Aorta (tissue), 5 donors: ENCODE results near the gene CYTH1. TPM values are rescaled to one million over a fixed set of nuclear protein-coding genes. Genes with fewer than 3 reads are reported as not detected.

ENCODE experiments used
- ATAC-seq: fragments of 200-7000 bp; cut with Tn5 transposase; one replicate; pipeline ENCODE4 v1.9.1; 2022; ENCODE audit warnings: moderate library complexity; ENCODE audit not compliant: low FRiP score
- DNase-seq, 2 donors: peaks; one replicate each; pipeline ENCODE4 v3.0.0-alpha.2; 2020
- H3K27ac ChIP-seq, 2 donors: one replicate each; pipeline ENCODE4 v1.5.1; 2013; ENCODE audit warnings: low read length in 2 of 2, mild to moderate bottlenecking in 2 of 2, moderate library complexity in 2 of 2, control low read depth in 1 of 2, inconsistent platforms in 1 of 2, low read depth in 1 of 2
- H3K27me3 ChIP-seq, 2 donors: one replicate each; pipeline ENCODE4 v1.6.1; 2013; ENCODE audit warnings: control low read depth in 1 of 2, low read length in 1 of 2, mild to moderate bottlenecking in 1 of 2, moderate library complexity in 1 of 2; ENCODE audit not compliant: insufficient read depth in 2 of 2, control insufficient read depth in 1 of 2
- H3K36me3 ChIP-seq, 2 donors: one replicate each; pipeline ENCODE4 v1.6.1; 2013; ENCODE audit warnings: control low read depth in 1 of 2, low read length in 1 of 2, mild to moderate bottlenecking in 1 of 2; ENCODE audit not compliant: insufficient read depth in 2 of 2, control insufficient read depth in 1 of 2
- H3K4me1 ChIP-seq, 2 donors: one replicate each; pipeline ENCODE4 v1.6.1; 2013; ENCODE audit warnings: low read length in 2 of 2, control low read depth in 1 of 2, mild to moderate bottlenecking in 1 of 2, moderate library complexity in 1 of 2; ENCODE audit not compliant: insufficient read depth in 2 of 2, control insufficient read depth in 1 of 2
- H3K4me3 ChIP-seq, 2 donors: one replicate each; pipeline ENCODE4 v1.5.1; 2013; ENCODE audit warnings: low read length in 2 of 2, control low read depth in 1 of 2, mild to moderate bottlenecking in 1 of 2
- H3K9me3 ChIP-seq: one replicate; pipeline ENCODE4 v1.6.1; 2013; ENCODE audit warnings: mild to moderate bottlenecking, low read length; ENCODE audit not compliant: control insufficient read depth
- WGBS, 2 donors: extraction: QIAGEN DNeasy Blood & Tissue Kit; methylation state at CpG; one replicate each; pipeline ENCODE4 v1.1.7; 2013; 5-methylcytosine and 5-hydroxymethylcytosine counted together
- intact Hi-C, 2 donors: fragments of 100-400 bp; cut with DNase I; formaldehyde crosslinking; loops; one replicate each; pipeline versions ENCODE4 v1.14.2 to v1.15.0; 2022
- polyA plus RNA-seq, 2 donors: library from polyadenylated mRNA; stranded (reverse); fragments of 200-250 nt; gene quantifications; one replicate each; pipeline ENCODE4 v1.2.3, GENCODE V29; 2013
- total RNA-seq, 2 donors: library from RNA; stranded (reverse); fragmentation: NEBNext Ultra II Directional; extraction: Animal tissue kit (Norgen Biotek cat#: 25700); gene quantifications; one replicate each; pipeline ENCODE4 v1.2.1, GENCODE V29; 2021
- donor health status: healthy with polysubstance abuse.
- donor health status: Bipolar disorder and iron deficiency.
- donor health status: DM: no; HTN: no; CAD: no.
- donor health status: DM: no; HTN: no; CAD: no.
- donor health status: DM: yes; HTN: yes; CAD: no.

The CYTH1 gene
- total and polyA plus RNA-seq, 4 donors: 20.3 to 66.8 (median 32.7) TPM

- Histone ChIP-seq H3K4me3 (no peak overlapping the region), H3K27ac (no peak overlapping the region), H3K9me3 (no peaks in the 10 kb centered on the region), H3K36me3 (no peaks in the 10 kb centered on the region), H3K27me3 (no peaks in the 10 kb centered on the region), H3K4me1 (no peaks in the 10 kb centered on the region)
- DNase-seq: peak in 1 of 2 donors; percentile 25
- 92 to 94% methylated on average over 13 of the region's 13 CpGs for WGBS, 2 donors
- intact Hi-C loops: no loop called here
- no peak for ATAC-seq
These were observed 138.7 kb downstream of the CYTH1 start for GRCh38 chr17:78643326-78643725.

DNA sequence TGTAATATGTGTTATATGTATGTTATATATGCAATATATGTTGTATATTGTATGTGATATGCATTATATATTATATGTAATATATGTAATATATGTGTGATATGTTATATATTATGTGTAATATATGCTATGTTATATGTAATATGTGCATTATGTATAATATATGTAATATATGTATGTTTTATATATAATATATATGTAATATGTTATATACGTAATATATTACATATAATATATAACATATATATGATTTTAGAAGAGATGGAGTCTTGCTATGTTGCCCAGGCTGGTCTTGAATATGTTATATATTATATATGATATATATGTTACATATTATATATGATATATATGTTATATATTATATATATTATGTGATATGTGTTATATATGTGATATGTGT is 139.4 kb downstream of the CYTH1 start:
- no peak overlapping the region for H3K27ac ChIP-seq
- no peaks in the 10 kb centered on the region for H3K4me1 ChIP-seq
- DNase-seq (no peak), ATAC-seq (no peak)
- no peaks in the 10 kb centered on the region for H3K9me3 ChIP-seq
- no peak overlapping the region for H3K4me3 ChIP-seq
- intact Hi-C loops: no loop called here
- WGBS, 2 donors: 85 to 90% methylated on average over 1 of the region's 1 CpG
- no peaks in the 10 kb centered on the region for H3K27me3 ChIP-seq
- H3K36me3 ChIP-seq: no peaks in the 10 kb centered on the region

DNA sequence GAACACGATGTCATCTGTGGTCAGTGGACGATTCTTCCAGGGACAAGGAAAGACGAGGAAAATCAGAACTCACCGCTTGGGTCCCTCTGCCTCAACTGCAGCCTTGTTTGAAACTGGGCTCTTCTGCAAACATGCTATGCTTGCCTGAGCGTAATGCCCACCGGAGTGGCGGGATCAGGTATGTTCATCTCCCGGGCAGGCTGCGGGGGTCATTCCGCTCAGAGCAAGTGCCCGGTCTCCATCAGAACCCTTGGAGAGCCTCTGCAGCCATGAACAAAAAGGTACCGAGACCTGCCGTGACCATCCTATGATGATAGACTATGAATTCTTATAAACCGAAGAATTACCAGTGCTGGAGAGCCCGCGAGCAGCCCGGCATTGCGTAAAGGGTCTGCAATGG is 140.4 kb downstream of the CYTH1 start:
- WGBS, 2 donors: 96 to 97% methylated on average over 18 of the region's 18 CpGs
- no peak overlapping the region for H3K27ac ChIP-seq
- H3K27me3 ChIP-seq: no peaks in the 10 kb centered on the region
- DNase-seq (peak in 1 of 2 donors; percentile 30), ATAC-seq (no peak)
- intact Hi-C loops: no loop called here
- no peaks in the 10 kb centered on the region for H3K4me1 ChIP-seq
- no peaks in the 10 kb centered on the region for H3K36me3 ChIP-seq
- H3K4me3 ChIP-seq: no peak overlapping the region
- no peaks in the 10 kb centered on the region for H3K9me3 ChIP-seq

- DNase-seq: peak in 1 of 2 donors; percentile 13
- no peaks in the 10 kb centered on the region for H3K4me1 ChIP-seq
- no peaks in the 10 kb centered on the region for H3K9me3 ChIP-seq
- no peak for ATAC-seq
- no peaks in the 10 kb centered on the region for H3K36me3 ChIP-seq
- H3K27me3 ChIP-seq: no peaks in the 10 kb centered on the region
- H3K27ac ChIP-seq: no peak overlapping the region
- H3K4me3 ChIP-seq: no peak overlapping the region
- intact Hi-C loops: no loop called here
- 78 to 96% methylated on average over 5 to 6 of the region's 6 CpGs for WGBS, 2 donors
These were observed 140.8 kb downstream of the CYTH1 start for GRCh38 chr17:78641243-78641642.

DNA sequence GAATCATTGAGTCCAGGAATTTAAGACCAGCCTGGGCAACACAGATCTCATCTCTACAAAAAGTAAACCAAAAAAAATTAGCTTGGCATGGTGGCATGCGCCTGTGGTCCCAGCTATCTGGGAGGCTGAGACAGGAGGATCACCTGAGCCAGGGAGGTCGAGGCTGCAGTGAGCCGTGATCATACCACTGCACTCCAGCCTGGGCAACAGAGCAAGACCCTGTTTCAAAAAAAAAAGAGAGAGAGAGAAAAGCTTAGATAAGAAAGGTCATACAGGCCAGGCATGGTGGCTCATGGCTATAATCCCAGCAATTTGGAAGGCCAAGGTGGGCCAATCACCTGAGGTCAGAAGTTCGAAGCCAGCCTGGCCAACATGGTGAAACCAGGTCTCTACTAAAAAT is 141.4 kb downstream of the CYTH1 start:
- intact Hi-C loops: no loop called here
- DNase-seq: no peak
- H3K4me1 ChIP-seq: no peaks in the 10 kb centered on the region
- H3K27me3 ChIP-seq: no peaks in the 10 kb centered on the region
- H3K9me3 ChIP-seq: no peaks in the 10 kb centered on the region
- H3K27ac ChIP-seq: no peak overlapping the region
- ATAC-seq: no peak
- H3K36me3 ChIP-seq: no peaks in the 10 kb centered on the region
- WGBS, 2 donors: 82 to 97% methylated on average over 4 of the region's 4 CpGs
- H3K4me3 ChIP-seq: no peak overlapping the region

DNA sequence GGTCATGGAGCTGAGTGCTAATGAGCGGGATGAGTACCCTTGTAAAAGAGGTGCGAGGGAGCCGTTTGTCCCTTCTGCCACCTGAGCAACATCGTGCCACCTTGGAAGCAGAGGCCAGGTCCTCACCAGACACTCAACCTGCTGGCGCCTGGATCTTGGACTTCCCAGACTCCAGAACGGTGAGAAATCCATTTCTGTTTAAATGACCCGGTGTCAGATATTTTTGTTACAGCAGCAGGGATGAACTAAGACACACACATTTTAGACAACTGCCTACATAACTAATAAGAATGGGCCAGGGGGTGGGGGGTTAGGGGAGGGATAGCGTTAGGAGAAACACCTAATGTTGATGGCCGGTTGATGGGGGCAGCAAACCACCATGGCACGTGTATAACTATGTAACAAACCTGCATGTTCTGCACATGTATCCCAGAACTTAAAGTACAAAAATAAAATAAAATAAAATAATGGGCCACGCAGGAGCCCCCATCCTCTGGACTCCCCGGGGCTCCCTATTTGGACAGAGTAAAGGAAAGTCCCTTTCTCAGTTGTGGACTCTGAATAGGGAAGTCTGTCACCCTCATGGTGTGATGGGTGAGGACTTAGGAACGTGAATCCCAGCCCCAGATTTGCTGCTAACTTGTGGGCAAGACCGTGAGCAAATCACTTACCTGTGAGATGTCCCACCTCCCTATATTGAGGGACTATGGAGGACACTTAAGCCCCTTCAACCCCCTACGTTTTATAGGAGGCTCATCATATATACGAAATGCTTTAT is 144.2 kb downstream of the CYTH1 start:
- Histone ChIP-seq H3K27ac (no peak overlapping the region), H3K9me3 (no peaks in the 10 kb centered on the region), H3K27me3 (no peaks in the 10 kb centered on the region), H3K4me3 (no peak overlapping the region), H3K36me3 (no peaks in the 10 kb centered on the region), H3K4me1 (no peaks in the 10 kb centered on the region)
- 92 to 95% methylated on average over 16 of the region's 16 CpGs for WGBS, 2 donors
- ATAC-seq: no peak
- DNase-seq: peak in 1 of 2 donors; percentile 17
- intact Hi-C loops: no loop called here

- no peak for ATAC-seq
- Histone ChIP-seq H3K4me3 (no peak overlapping the region), H3K27me3 (no peaks in the 10 kb centered on the region), H3K9me3 (no peaks in the 10 kb centered on the region), H3K27ac (no peak overlapping the region), H3K36me3 (no peaks in the 10 kb centered on the region), H3K4me1 (no peaks in the 10 kb centered on the region)
- DNase-seq: peak in 1 of 2 donors; percentile 54
- intact Hi-C loops: no loop called here
- WGBS, 2 donors: 84 to 91% methylated on average over 11 of the region's 11 CpGs
These were observed 144.9 kb downstream of the CYTH1 start for GRCh38 chr17:78637146-78637545.

DNA sequence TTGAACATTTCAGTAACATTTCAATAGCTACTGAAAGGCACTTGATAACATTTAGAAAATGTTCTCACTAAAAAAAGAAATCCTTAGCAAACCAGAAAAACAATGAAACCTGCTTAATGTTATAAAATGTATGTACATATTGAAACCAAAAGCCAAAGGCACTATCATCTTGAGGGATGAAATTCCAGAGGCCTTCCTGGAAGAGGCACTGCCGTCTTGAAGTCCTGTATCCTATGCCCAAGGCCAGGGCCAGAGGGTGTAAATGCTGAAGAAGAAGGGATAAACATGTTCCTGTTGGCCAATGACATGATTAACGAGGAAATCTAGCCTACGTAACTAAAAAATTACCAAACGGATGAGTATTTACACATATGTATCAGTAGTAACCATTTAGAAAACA is 147.9 kb downstream of the CYTH1 start:
- no peak overlapping the region for H3K27ac ChIP-seq
- intact Hi-C loops: no loop called here
- H3K4me1 ChIP-seq: no peaks in the 10 kb centered on the region
- ATAC-seq (no peak), DNase-seq (peak in 1 of 2 donors; percentile 6)
- no peaks in the 10 kb centered on the region for H3K36me3 ChIP-seq
- WGBS, 2 donors: 92 to 94% methylated on average over 4 of the region's 4 CpGs
- no peaks in the 10 kb centered on the region for H3K27me3 ChIP-seq
- no peak overlapping the region for H3K4me3 ChIP-seq
- no peaks in the 10 kb centered on the region for H3K9me3 ChIP-seq

DNA sequence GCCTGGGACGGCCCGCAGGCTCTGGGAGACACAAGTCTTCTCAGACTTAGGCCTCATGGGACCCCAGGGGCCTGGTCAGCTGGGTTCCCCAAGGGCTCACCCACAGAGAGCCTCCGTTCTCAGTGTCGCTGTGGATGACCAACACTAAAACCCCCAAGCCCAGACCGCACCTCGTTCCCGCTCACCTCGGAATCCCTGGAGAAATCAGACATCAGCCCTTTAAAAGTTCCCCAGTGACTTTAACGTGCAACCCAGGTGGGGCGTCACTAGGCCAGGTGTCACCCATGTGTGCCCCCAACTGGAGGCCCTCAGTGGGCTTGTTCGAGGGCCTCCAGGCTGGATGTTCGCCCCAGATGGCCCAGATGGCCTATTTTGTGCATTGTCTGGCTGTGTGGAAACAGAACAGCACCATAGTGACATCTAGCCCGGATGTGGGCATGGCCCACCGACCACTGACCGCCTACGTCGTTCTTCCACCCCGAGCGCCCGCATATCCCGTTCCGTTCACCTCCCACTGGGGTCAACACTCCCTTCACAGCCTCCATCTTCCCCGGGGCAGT is 152.6 kb downstream of the CYTH1 start:
- peak in 1 of 2 donors; percentile 59 for DNase-seq
- H3K27me3 ChIP-seq: no peaks in the 10 kb centered on the region
- WGBS, 2 donors: 95 to 97% methylated on average over 23 of the region's 23 CpGs
- H3K4me1 ChIP-seq: no peaks in the 10 kb centered on the region
- H3K9me3 ChIP-seq: no peaks in the 10 kb centered on the region
- no peak for ATAC-seq
- intact Hi-C loops: no loop called here
- H3K4me3 ChIP-seq: no peak overlapping the region
- no peaks in the 10 kb centered on the region for H3K36me3 ChIP-seq
- no peak overlapping the region for H3K27ac ChIP-seq
